Stimulated activated naive CD8-positive, alpha-beta T cell treated with anti-CD3 and anti-CD28 coated beads, Interleukin-15, Interleukin-2, amounts not matched to agents 100 U/mL and 50 U/mL, for 24 hours (primary cell): Measurements from ENCODE around the gene PTGES3L.

Experiments
- ATAC-seq: fragments of 150-1000 bp; cut with Tn5 transposase; one replicate; pipeline ENCODE4 v1.10.0; 2021
- DNase-seq: peaks from one replicate; pipeline ENCODE4 v3.0.0; 2021

Gene PTGES3L

GRCh38 chr17:42979511-42980273, at the start of gene PTGES3L:
PTGES3L (minus strand) TSS chr17:42980080; CDS start chr17:42980053, 27 bp downstream.
- DNase-seq (peak; percentile 60), ATAC-seq (peak; percentile 67)

GRCh38 chr17:43028221-43028861, 48.5 kb upstream of the PTGES3L start:
- ATAC-seq: no peak
- no peak for DNase-seq

GRCh38 chr17:43027091-43028032, 47.5 kb upstream of the PTGES3L start:
- no peak for DNase-seq
- no peak for ATAC-seq

- no peak for DNase-seq
- ATAC-seq: no peak
Measured at GRCh38 chr17:43026595-43026994, 46.7 kb upstream of the PTGES3L start.

- ATAC-seq: no peak
- DNase-seq: no peak
Measured at GRCh38 chr17:43025766-43026537, 46.1 kb upstream of the PTGES3L start.

GRCh38 chr17:43025290-43025657, 45.4 kb upstream of the PTGES3L start:
- DNase-seq (no peak), ATAC-seq (no peak)

GRCh38 chr17:43024407-43025289, 44.8 kb upstream of the PTGES3L start, which contains the start of gene RND2:
RND2 (plus strand) TSS chr17:43025231; CDS start chr17:43025348, 117 bp downstream.
- ATAC-seq (peak; percentile 75), DNase-seq (peak; percentile 83)

- ATAC-seq (peak; percentile 62), DNase-seq (peak; percentile 78)
Measured at GRCh38 chr17:43021741-43022512, 42.0 kb upstream of the PTGES3L start, which contains the start of gene VAT1. VAT1 (minus strand) TSS chr17:43022385; CDS start chr17:43022322, 63 bp downstream.

- no peak for ATAC-seq
- no peak for DNase-seq
Measured at GRCh38 chr17:43020789-43021740, 41.2 kb upstream of the PTGES3L start.

GRCh38 chr17:43020030-43020621, 40.2 kb upstream of the PTGES3L start:
- DNase-seq (no peak), ATAC-seq (no peak)

GRCh38 chr17:43019418-43019817, 39.5 kb upstream of the PTGES3L start:
- ATAC-seq (no peak), DNase-seq (no peak)

- no peak for ATAC-seq
- no peak for DNase-seq
Measured at GRCh38 chr17:43018932-43019331, 39.1 kb upstream of the PTGES3L start.

- peak; percentile 19 for ATAC-seq
- DNase-seq: no peak
Measured at GRCh38 chr17:43018008-43018853, 38.4 kb upstream of the PTGES3L start.

GRCh38 chr17:43016216-43016615, 36.3 kb upstream of the PTGES3L start:
- DNase-seq (no peak), ATAC-seq (no peak)

GRCh38 chr17:43015579-43015978, 35.7 kb upstream of the PTGES3L start:
- ATAC-seq (no peak), DNase-seq (no peak)

- no peak for DNase-seq
Measured at GRCh38 chr17:43014649-43015542, 35.0 kb upstream of the PTGES3L start.

More at GRCh38 chr17:43014649-43015542, 35.0 kb upstream of the PTGES3L start:
- no peak for ATAC-seq
